HFF-Myc (cell line): Measurements from ENCODE around the gene MICAL2.
A peak's percentile ranks its signal among the peaks of the same experiment; 100 is the strongest.

Experiments
- DNase-seq: peaks from one replicate; pipeline ENCODE4 v3.0.0-alpha.2; 2011; ENCODE audit warnings: low read depth; ENCODE audit errors: extremely low read depth
- H3K4me3 ChIP-seq: replicated peaks from 2 replicates; pipeline ENCODE4 v1.5.1; 2011; ENCODE audit warnings: low read depth, mild to moderate bottlenecking, control low read depth, low read length
- CTCF ChIP-seq: IDR thresholded peaks from 2 replicates; pipeline ENCODE4 v1.5.1; 2012; ENCODE audit warnings: mild to moderate bottlenecking, low read depth, low read length, control low read depth; ENCODE audit errors: missing control alignments

MICAL2 gene

GRCh38 chr11:12103411-12104225, 6.8 kb upstream of the MICAL2 start:
- no peak for DNase-seq
- no peak overlapping the region for H3K4me3 ChIP-seq
- no peak for TF ChIP-seq CTCF

GRCh38 chr11:12105471-12105870, 4.9 kb upstream of the MICAL2 start:
- no peak overlapping the region for H3K4me3 ChIP-seq
- no peak for DNase-seq
- no peak for TF ChIP-seq CTCF

DNA sequence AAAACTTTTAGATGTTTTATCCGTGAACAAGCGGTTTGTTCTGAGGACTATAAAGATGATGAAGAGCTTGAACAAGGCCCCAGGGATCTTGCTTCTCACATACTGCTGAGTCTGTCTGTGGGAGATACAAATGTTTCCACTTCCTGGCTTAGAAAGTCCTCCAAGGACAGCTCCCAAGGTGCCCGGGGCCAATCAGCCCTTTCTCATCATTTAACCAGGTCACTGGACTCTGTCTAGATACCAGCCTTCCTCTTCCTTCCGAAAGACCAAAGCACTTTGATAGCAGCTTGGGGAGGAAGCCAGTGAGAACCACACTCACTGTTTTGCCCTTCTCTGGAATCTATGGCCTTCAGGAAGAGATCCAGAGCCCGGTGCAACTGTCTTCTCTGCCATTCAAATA, 4.3 kb upstream of the MICAL2 start:
- no peak for TF ChIP-seq CTCF
- H3K4me3 ChIP-seq, result no peak overlapping the region
- no peak for DNase-seq

GRCh38 chr11:12106501-12106900, 3.9 kb upstream of the MICAL2 start:
- no peak for DNase-seq
- no peak overlapping the region for H3K4me3 ChIP-seq
- TF ChIP-seq CTCF, result no peak

DNA sequence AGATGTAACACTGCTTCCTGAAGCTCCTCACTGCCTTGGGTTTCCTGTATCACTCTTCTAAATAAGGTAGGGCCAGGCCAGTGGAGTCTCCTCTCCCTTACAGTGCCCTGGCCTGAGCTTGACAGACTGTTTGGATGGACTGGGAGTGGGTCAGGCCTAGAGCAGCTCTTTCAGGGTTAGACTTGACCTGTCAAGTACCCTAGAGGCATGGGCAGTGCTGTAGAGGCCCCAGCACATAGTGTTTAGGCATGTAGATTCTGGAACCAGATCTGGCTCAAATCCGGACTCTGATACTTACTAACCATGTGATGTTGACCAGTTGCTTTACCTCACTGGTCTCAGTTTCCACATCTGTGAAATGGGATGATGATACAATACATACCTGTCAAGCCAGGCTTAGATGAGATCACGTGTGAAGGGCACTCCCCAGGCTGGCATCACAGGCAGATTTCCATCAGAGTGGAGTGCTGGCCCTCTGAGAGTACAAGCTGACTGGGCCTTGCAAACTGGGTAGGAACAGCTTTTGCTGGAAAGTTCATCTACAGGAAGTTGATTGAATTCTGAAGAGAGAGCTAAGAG, 1.4 kb upstream of the MICAL2 start:
- no peak for TF ChIP-seq CTCF
- no peak overlapping the region for H3K4me3 ChIP-seq
- no peak for DNase-seq

- no peak for DNase-seq
- peak overlapping the region; percentile 77 for H3K4me3 ChIP-seq
- TF ChIP-seq CTCF, result no peak
Observed at GRCh38 chr11:12109591-12110196, 696 bp upstream of the MICAL2 start.
